GM21381 (cell line): Measurements from ENCODE around the gene CD27.
A peak's percentile ranks its signal among the peaks of the same experiment; 100 is the strongest.
"Not testable (repeated sequence)": the region's sequence is repeated elsewhere in the genome, so short reads cannot be mapped to it uniquely, and the experiment has no call there.

Source experiments
- ATAC-seq: cut with Tn5 transposase; IDR thresholded peaks from one replicate; pipeline ENCODE4 v1.9.1; 2021; ENCODE audit warnings: mild to moderate bottlenecking, moderate library complexity; ENCODE audit not compliant: unreplicated experiment

Gene CD27

DNA sequence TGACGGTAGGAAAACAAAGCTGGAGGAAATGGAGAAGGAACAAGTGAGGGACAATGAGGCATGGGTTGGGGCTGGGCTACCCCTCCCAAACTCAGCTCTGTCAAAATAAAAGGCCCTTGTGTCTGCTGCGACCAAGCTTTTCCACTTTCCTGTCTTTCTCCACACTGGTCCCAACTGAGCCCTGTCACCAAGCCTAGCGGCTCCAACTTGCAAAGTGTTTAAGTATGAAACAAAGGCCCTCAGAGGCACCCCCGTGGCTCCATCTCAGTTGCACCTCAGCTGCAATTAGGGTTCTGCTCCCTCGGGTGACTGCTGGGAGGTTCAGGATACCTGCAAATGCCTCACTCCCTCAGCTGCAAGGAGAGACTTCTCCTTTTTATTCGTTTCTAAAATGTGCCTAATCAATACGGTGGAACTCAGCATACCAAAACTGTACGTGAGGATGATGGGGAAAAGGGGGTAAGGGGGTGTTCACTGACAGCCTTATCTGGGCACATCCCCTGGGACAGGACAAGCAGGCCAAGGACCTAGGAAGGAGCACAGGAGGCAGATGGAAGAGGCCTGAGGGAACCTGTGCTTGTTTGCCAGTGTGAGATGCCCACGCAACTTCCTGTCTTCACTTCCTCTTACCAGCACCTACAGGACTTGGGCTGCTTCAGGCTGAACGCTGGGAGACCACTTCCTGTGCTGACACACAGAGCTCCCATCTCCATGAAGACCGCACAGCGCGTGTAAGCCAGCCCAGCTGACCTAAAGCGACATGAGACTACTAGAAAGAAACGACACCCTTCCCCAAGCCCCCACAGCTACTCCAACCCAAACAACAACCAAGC is 16.9 kb downstream of the CD27 start:
- peak; percentile 78 for ATAC-seq

DNA sequence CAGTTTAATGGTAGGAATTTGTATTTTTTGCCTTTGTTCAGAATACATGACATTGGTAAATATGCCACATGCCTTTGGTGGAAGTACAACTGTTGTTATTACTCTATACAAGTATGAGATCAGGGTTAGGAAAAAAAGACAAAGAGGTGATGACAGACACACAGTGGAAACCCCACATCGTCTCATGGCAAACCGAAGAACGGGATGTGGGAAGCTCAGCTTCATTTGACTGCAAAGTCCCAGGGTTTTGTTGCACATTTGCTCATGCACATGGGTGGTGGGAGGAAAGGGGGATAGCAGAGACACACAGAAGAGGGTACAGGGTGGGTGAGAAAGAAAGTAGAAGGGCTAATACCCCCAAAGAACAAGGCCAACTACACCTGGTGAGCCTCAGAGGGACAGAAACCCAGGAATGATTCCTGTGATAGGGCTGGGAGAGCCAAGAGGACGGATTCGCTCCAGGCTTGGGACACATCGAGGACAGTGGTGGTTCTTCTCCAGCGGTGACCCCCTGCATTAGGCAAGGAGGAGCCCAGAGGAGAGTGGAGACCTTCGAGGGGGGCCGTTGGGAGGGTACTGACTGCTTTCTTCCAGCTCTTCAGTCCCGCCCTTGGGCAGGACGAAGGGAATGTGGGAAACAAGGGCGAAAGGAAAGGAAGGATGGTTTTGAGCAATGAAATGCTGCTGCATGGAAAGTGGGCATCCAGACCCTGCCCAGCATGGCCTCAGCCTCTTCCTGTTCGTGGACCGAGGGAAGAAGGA is 17.7 kb downstream of the CD27 start:
- no peak for ATAC-seq

DNA sequence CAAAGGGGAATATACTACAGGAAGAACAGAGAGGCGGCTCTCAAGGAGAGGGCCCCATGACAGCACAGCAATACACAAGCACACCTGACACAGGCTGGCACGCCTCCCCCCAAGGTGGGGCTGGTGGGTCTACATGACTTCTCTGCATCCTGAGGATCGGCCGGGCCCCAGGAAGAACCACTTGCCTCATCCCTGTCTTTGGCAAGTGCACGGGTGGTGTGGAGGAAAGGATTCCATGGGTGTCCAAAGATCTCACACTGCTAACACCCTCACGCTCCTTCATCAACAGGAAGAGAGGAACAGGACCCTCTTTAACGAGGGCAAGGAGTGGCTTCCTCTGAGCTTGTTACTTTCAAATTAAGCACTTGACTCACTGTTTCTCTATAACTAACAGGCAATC is 18.5 kb downstream of the CD27 start:
- ATAC-seq, result no peak

DNA sequence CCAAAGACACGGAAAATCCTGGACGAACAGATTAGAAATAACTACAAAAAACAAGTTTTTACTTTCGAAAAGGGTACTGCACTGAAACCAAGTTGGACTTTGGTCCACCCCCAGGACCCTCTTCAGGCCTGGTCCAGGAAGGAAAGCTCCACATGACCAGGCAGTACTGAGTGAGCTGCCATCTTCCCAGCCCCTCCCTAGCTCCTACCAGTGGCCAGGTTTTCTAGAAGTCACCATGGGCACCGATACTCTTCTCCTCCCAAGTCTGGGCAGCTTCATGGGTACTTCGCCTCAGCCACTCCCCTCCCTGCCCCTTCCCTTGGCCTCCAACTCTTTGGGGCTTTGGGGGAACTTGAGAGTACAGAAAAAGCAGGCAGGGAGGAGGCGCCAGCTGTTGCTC is 19.1 kb downstream of the CD27 start:
- no peak for ATAC-seq

DNA sequence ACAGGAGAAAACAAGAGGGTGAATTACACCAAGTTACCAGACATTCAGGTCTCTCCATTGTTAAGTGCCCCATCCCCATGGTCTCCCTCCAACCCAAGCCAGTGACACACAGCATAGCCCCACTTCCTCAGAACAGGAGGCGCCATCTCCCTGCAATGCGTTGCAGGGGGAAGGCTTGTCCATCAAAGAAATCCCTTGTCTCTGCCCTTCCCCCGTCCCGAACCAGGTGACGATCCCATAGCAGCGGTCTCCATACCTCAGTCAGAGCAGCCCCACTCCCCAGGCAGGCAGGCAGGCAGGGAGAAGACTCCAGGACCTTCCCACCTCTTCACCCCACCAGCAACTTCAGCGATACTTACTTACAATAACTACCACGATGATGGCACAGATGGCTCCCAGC is 19.8 kb downstream of the CD27 start:
- ATAC-seq, result no peak

DNA sequence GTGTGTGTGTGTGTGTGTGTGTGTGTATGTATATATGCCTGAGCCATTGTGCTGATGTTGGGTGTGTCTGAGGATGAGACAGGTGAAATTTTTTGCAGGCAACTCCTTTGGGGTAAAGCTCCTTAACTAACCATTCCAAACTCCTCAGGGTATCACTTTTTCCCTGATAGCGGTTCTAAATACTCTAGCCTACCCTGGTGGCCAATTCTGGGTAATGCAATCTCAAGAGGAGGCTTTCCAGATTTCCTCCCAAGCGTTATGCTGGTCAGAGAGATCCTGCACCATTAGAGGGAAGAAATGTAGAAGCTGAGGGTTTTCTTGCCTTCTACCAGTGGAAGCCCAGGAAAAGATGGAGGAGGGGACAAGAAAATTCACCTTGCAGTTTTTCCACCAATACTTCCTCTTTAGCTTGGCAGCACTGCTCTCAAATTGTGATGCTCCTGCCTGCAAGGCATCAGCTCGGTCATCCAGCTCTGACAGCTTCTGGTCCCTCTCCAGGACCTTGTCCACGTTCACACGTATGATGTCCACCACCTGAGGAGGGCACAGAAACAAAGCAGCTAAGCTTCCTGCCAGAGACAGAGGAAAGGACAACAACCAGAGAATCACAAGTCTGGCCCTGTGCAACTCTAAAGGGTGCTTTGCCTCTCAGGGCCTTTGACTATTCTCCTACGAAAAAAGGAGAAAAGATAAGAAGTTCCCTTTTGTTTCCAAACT is 20.9 kb downstream of the CD27 start:
- no peak for ATAC-seq

DNA sequence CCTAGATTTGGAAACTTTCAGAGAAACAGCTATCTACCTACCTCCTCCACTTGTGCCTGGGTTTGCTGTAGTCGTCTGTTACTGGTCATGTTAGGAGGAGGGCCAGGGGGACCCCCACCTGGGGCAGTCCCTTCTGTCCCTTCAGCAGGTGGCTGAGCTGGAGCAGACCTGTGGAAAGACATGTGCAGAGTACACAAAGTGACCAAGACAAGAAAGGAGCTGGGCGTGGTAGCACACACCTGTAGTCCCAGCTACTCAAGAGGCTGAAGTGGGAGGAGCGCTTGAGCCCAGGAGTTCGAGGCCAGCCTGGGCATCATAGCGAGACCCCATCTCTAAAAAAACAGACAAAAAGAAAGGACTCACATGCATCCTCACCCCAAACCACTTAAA is 21.4 kb downstream of the CD27 start:
- ATAC-seq, result no peak

DNA sequence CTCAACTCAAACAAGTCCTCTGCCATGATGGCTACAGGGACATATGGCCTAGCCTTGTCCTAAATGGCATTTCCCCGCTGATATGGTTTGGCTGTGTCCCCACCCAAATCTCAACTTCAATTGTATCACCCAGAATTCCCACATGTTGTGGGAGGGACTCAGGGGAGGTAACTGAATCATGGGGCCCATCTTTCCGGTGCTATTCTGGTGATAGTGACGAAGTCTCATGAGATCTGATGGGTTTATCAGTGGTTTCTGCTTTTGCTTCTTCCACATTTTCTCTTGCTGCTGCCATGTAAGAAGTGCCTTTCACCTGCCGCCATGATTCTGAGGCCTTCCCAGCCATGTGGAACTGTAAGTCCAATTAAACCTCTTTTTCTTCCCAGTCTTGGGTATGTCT is 22.0 kb downstream of the CD27 start:
- not testable (repeated sequence) for ATAC-seq

DNA sequence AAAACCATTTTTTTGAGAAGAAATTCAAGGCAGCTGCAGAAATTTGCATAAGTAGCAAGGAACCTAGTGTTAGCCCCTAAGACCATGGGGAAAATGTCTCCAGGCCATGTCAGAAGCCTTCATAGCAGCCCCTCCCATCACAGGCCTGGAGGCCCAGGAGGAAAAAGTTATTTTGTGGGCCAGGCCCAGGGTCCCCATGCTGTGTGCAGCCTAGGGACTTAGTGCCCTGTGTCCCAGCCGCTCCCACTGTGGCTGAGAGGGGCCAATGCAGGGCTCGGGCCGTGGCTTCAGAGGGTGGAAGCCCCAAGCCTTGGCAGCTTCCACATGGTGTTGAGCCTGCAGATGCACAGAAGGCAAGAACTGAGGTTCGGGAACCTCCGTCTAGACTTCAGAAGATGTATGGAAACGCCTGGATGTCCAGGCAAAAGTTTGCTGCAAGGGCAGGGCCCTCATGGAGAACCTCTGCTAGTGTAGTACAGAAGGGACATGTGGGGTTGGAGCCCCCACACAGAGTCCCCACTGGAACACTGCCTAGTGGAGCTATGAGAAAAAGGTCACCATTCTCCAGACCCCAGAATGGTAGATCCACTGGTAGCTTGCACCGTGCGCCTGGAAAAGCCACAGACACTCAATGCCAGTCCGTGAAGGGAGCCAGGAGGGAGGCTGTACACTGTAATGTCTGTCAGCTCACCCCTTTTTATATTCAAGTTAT is 23.0 kb downstream of the CD27 start:
- not testable (repeated sequence) for ATAC-seq

DNA sequence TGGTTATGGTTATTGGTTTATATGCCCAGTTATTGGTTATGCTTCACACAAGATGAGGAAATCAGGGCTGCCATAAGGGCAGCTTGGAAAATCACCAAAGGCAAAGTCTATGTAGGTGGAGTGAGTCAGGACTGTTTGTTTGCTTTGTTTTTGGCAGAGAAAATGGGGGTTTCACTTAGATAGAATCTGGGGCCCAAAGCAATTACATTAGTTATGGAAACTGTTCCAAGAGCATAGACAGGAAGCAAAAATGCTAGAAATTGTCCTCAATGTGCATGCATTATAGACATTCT is 23.5 kb downstream of the CD27 start:
- no peak for ATAC-seq

DNA sequence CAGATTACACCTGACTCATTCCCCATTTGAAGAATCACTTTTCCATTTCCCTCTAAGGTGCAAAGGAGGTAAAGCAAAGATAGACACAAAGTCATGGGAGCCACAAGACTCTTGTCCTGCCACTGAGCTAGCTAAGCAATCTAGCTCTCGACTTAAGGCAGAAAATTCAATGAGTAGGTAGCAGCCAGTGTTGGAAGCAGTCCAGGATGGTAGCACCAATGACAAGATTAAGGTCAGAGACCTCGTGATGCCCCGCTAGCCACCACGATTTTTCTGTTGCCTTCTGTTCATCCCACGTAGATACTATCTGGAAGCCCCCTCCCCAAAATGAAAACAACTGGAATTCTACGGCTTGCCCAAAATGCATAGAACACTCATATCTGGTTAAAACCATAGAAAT is 24.3 kb downstream of the CD27 start:
- ATAC-seq, result no peak

DNA sequence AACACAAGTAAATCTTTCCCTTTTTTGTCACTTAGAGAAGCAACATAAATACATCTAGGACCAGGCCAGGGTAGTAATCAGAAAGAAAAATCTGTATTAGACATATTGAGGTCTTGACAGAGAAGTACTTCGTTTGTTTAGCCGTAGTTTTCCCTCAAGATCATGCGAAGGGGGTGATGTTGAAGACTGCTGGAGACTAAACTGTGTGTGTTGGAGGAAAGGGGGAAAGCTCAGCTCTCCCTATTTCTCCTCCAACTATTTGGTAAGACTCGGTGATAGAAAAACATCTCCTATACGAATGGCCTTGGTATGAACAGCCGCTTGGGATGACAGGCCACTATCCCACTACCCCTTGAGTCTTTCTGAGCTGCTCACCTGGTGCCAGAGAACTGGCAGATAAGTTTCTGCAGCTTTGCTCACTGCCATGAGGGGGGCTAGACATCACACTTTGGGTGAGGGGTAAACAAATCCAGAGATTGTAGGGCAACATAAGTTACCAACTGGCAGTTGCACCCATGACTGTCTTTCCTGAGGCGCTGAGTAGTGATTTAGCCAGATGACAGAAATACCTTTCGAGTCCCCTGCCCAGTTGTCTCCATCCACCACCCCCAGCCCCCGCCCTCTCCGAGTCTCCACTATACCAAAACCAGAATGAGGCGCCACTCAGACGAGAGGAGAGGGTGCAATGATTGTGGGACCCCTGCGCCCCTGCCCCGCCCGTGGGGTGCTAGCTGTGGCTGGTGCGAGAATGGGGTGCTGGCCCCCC is 25.0 kb downstream of the CD27 start:
- ATAC-seq, result no peak

DNA sequence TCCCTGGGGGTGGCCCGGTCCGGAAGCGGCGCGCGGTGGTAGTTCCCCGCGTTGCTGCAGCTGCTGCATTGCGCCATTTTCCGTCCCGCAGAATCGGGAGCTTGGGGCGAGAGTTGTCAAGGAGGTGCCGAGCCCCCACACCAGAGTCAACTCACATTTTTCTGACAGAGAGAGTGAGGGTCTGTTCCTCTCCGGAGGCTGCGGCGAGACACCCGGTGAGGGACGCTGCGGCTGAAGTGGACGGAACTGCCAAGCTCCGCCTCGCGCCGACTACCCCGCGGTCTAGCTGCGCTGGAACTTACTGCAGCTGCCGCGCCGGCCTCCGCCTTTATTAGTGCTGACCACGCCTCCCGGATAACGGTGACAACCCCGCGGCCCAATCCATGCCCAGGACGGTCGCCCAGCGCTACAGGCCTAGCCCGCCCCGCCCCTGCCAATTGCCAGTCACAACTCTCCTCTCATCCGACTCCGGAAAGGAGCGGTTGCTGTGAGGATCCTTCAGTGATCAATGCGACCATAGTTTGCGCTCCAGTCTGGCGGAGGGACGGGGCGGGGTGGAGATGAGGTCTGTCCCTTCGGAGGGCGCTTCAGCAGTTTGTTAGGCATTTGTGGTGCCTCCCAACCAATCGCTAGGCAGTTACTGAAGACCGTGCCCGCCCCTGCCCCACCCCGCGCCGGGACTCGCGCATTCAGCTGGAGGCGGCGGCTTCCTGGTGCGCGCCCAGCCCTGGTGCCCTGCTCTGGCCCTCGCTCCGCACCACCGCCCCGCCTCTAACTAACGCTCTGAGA is 25.8 kb downstream of the CD27 start, which contains the start of gene VAMP1:
Gene VAMP1 (minus strand): TSS at position 303 of the 789 bp plus-strand sequence. CDS start 146 bp downstream, at position 157.
- peak; percentile 86 for ATAC-seq

DNA sequence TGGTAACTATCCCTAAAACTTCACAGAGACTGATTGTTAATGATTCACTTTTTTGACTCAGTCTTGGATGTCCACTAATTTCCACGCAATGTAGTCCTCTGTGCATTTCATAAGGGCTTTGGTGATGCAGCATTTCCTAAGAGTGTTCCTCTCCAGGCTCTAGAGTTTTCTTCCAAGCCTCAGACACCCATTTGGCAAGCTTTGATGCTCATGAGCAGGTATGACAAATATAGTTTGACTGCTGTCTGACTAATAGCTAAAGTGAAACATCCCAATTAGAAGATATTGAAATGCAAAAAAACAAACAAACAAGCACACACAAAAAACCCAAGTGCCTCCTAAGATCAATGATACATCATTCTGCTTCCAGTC is 27.2 kb downstream of the CD27 start:
- no peak for ATAC-seq

DNA sequence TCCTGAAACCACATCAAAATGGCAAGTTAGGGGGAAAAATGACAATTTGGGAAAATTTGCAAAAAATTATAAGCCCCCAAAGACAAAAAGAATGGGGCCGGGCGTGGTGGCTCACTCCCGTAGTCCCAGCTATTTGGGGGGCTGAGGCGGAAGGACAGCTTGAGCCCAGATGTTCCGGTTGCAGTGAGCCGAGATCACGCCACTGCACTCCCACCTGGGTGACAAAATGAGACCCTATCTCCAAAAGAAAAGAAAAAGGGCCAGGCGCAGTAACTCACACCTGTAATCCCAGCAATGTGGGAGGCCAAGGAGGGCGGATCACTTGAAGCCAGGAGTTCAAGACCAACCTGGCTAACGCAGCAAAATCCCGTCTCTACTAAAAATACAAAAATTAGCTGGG is 27.7 kb downstream of the CD27 start:
- ATAC-seq, result no peak

DNA sequence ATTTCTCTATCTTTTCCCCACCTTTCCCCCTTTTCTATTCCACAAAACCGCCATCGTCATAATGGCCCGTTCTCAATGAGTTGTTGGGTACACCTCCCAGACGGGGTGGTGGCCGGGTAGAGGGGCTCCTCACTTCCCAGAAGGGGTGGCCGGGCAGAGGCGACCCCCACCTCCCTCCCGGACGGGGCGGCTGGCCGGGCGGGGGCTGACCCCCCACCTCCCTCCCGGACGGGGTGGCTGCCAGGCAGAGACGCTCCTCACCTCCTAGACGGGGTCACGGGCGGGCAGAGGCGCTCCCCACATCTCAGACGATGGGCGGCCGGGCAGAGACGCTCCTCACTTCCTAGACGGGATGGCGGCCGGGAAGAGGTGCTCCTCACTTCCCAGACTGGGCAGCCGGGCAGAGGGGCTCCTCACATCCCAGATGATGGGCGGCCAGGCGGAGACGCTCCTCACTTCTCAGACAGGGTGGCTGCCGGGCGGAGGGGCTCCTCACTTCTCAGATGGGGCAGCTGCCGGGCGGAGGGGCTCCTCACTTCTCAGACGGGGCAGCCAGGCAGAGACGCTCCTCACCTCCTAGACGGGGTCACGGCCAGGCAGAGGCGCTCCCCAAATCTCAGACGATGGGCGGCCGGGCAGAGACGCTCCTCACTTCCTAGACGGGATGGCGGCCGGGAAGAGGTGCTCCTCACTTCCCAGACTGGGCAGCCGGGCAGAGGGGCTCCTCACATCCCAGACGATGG is 30.6 kb downstream of the CD27 start:
- not testable (repeated sequence) for ATAC-seq

DNA sequence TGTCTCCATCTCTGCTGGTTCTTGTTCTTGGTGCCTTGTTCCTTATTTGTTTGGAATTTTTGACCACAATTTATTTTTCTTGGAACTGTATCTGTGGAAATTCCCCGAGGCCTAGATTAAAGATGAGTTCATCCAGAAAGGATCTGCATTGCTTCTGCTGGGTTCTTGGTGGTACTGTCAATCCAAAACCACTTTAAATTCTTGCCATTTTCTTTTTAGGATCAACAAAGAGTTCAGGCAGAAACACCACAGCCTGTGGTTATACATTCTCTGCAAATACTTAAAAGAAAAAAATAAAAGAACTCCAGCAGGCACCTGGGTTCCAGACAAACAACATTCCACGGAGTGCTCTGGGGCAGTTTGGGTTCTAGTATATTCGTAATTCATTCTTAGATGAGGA is 31.7 kb downstream of the CD27 start:
- ATAC-seq, result no peak

DNA sequence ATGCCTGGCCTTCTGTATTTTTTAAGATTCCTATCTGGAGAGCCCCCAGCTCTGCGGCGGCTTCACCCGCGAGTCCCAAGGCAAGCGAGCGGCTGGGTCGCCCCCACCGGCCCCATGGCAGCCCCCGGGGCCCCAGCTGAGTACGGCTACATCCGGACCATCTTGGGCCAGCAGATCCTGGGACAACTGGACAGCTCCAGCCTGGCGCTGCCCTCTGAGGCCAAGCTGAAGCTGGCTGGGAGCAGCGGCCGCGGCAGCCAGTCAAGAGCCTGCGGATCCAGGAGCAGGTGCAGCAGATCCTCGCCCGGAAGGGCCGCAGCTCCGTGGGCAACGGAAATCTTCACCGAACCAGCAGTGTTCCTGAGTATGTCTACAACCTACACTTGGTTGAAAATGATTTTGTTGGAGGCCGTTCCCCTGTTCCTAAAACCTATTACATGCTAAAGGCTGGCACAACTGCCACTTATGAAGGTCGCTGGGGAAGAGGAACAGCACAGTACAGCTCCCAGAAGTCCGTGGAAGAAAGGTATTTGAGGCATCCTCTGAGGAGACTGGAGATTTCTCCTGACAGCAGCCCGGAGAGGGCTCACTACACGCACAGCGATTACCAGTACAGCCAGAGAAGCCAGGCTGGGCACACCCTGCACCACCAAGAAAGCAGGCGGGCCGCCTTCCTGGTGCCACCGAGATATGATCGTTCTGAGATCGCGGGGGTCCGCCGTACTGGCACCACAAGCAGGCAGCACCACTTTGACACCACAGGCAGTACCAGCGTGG is 33.0 kb downstream of the CD27 start:
- not testable (repeated sequence) for ATAC-seq
